Right lobe of liver (tissue), 4 donors: ENCODE results near the gene ARHGAP22.

Experiments
- POLR2A ChIP-seq: fragments of 450-650 bp; IDR thresholded peaks from one replicate; pipeline ENCODE4 v1.6.1; 2017; ENCODE audit warnings: antibody characterized with exemption, mild to moderate bottlenecking
- TF ChIP-seq, protein P1 (sequence below), 4 donors: fragments of 200-600 bp in 3 of 4; fragments of 450-650 bp in 1 of 4; IDR thresholded peaks; one replicate each; pipeline versions ENCODE4 v1.5.1 to v1.8.0; 2016 to 2022; ENCODE audit warnings: antibody characterized with exemption in 4 of 4, mild to moderate bottlenecking in 2 of 4
- donor health status: DM: no; HTN: no; CAD: no.
- donor health status: DM: no; HTN: no; CAD: no.
- donor health status: DM: no; HTN: yes; CAD: no.

DNA sequence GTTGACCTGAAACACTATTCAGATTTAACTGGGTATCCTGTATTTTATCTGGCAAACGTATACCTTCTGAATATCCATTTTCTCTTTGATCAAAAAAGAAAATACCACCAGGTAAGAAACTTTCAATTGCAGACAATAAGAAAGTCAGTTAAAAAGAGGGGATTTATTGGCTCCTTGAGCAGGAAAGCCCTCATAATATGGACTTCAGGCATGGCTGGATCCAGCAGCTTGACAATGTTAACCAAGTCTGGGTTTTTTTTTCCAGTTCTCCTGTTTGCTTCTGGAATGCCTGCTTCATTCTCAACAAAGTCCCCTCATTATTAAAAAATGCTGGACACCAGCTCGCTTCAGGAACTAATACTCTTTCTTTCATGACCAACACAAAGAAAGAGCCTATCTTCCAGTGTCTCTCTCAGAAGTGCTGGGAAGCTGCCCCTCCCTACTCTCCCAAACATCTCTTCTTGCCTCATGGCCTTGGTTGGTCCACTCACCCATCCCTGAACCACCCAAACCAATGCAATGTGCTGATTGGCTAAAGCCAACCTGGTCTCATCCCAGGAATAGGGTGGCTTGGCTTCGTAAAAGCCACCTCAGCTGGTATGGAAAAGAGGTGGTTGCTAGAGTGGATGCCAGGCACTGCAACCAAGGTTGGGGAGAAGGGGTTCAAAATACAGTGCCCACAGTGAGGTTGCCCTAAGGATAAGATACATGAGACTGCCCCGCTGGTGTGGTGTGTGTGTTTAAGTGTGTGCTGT is 49.2 kb upstream of the ARHGAP22 start:
- TF ChIP-seq POLR2A, result no peak
- TF ChIP-seq, protein P1, sequence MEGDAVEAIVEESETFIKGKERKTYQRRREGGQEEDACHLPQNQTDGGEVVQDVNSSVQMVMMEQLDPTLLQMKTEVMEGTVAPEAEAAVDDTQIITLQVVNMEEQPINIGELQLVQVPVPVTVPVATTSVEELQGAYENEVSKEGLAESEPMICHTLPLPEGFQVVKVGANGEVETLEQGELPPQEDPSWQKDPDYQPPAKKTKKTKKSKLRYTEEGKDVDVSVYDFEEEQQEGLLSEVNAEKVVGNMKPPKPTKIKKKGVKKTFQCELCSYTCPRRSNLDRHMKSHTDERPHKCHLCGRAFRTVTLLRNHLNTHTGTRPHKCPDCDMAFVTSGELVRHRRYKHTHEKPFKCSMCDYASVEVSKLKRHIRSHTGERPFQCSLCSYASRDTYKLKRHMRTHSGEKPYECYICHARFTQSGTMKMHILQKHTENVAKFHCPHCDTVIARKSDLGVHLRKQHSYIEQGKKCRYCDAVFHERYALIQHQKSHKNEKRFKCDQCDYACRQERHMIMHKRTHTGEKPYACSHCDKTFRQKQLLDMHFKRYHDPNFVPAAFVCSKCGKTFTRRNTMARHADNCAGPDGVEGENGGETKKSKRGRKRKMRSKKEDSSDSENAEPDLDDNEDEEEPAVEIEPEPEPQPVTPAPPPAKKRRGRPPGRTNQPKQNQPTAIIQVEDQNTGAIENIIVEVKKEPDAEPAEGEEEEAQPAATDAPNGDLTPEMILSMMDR (IDR thresholded peaks at IDR 0.05), result no peak
